ENCODE data around the gene TUBGCP6.

The TUBGCP6 gene

DNA sequence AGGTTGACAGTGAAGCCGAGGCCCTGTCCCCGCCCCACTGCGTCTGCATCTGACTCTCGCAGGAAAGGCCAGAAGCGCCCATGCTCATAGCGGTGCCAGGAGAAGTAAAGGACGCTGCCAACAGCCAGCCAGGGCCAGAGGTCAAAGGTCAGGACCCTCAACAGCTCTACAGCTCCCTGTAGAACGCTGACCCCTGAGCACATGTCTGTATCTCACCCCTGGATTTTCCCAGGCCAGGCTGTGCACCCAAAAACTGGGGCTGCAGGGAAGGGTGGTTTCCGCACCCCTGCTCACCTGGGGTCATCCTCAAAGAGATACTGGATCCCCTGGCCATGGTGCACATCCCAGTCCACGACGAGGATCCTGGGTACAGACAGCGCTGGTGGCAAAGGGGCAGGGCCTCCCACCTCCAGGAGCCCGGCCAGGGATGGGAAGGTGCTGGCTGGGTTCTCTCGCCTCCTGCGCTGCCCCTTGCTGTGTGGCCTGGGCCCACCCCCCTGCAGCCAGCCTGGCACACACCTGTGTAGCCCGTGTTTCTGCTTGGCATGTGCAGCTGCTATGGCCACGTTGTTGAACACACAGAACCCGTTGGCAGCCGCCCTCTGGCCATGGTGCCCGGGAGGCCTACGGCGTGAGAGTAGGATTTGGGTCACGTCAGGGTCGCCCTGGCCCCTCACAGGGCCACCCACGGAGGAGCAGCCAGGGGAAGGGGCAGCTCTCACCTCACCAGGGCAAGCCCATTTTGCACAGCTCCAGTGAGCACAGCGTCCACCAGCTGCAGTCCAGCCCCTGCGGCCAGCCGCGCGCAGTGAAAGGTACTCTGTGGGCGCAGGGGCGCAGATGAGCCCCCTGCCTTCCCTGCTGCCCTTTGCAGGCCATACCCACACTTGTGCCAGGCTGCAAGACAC lies 4.8 kb upstream of the TUBGCP6 start:
- no peak for DNase-seq (ENCODE audit: low read depth)
- TF ChIP-seq, protein P1, sequence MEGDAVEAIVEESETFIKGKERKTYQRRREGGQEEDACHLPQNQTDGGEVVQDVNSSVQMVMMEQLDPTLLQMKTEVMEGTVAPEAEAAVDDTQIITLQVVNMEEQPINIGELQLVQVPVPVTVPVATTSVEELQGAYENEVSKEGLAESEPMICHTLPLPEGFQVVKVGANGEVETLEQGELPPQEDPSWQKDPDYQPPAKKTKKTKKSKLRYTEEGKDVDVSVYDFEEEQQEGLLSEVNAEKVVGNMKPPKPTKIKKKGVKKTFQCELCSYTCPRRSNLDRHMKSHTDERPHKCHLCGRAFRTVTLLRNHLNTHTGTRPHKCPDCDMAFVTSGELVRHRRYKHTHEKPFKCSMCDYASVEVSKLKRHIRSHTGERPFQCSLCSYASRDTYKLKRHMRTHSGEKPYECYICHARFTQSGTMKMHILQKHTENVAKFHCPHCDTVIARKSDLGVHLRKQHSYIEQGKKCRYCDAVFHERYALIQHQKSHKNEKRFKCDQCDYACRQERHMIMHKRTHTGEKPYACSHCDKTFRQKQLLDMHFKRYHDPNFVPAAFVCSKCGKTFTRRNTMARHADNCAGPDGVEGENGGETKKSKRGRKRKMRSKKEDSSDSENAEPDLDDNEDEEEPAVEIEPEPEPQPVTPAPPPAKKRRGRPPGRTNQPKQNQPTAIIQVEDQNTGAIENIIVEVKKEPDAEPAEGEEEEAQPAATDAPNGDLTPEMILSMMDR (IDR thresholded peaks at IDR 0.05; ENCODE audit: control insufficient read depth, extremely low read depth, insufficient read depth) = no peak
- peak overlapping the region; percentile 79 for H3K4me3 ChIP-seq (ENCODE audit: low read depth, low read length)

GRCh38 chr22:50248196-50249081 lies 3.6 kb upstream of the TUBGCP6 start:
- H3K4me3 ChIP-seq (ENCODE audit: low read depth, low read length) = peak overlapping the region; percentile 18; the same call in 1 of the 2 replicates
- DNase-seq (ENCODE audit: low read depth) = no peak
- TF ChIP-seq, protein P1 (IDR thresholded peaks at IDR 0.05; ENCODE audit: control insufficient read depth, extremely low read depth, insufficient read depth) = no peak

DNA sequence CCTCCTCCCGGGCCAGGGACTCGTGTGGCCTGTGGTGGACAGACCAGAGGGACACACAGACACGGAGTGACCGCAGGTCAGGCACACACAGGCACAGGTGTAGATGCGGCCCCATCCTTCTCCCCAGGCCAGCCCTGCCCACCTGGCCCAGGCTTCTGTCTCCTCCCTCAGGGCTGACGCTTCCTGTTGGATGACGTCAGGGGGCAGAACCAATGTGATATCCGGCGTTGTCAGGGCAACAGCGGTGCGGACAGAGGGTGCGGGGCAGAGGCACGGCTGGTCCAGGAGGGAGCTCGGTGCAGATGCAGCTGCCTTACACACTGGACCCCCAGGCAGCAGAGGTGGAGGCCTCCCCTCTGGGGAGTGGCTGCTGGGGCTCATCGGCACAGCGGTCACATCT lies 2.9 kb upstream of the TUBGCP6 start:
- peak; percentile 66 for DNase-seq (ENCODE audit: low read depth)
- H3K4me3 ChIP-seq (ENCODE audit: low read depth, low read length) = peak overlapping the region; percentile 18; the same call in 1 of the 2 replicates
- TF ChIP-seq, protein P1 (IDR thresholded peaks at IDR 0.05; ENCODE audit: control insufficient read depth, extremely low read depth, insufficient read depth) = no peak

DNA sequence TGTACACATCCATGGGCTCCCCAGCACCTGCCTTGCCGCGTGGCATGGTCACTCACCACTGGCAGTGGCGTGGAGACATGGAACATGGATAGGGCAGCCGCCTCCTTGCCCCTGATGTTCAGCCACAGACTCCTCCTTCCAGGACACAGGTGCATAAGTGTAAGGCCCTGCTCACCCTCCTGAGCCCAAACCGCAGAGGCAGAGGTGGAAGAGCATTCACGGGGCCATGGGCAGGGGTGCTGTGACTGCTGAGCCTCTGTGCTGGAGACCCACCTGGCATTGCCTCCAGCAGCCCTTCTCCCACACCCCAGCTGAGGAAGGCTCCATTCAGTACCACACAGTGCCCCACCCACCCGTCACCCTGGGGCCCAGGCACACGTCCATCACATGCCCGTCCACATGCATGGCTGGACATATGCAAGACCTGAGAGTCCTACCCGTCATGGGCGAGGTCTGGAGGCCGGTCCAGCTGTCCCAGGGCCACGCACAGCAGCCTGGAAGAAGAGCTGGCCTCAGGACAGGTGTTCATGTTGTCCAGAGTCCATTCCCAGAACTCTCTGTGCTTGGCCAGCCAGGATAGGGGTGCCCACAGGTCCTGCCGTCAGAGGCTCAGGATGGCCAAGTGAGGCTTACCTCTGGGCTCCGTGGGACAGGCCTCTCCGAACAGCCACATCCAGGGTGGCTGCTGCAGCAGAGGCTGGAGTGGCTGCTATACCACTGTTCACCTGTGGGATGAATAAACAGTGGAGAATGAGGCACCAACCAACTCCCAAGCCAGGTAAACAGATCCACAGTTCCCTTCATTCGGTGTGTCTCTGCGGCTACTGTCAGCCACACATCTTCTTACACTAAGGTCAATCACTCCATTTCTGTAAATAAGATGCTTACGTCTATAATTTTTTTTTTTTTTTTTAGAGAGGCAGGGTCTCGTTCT lies 1.7 kb upstream of the TUBGCP6 start:
- TF ChIP-seq, protein P1 (IDR thresholded peaks at IDR 0.05; ENCODE audit: control insufficient read depth, extremely low read depth, insufficient read depth) = no peak
- H3K4me3 ChIP-seq (ENCODE audit: low read depth, low read length) = peak overlapping the region; percentile 69
- DNase-seq (ENCODE audit: low read depth) = no peak

DNA sequence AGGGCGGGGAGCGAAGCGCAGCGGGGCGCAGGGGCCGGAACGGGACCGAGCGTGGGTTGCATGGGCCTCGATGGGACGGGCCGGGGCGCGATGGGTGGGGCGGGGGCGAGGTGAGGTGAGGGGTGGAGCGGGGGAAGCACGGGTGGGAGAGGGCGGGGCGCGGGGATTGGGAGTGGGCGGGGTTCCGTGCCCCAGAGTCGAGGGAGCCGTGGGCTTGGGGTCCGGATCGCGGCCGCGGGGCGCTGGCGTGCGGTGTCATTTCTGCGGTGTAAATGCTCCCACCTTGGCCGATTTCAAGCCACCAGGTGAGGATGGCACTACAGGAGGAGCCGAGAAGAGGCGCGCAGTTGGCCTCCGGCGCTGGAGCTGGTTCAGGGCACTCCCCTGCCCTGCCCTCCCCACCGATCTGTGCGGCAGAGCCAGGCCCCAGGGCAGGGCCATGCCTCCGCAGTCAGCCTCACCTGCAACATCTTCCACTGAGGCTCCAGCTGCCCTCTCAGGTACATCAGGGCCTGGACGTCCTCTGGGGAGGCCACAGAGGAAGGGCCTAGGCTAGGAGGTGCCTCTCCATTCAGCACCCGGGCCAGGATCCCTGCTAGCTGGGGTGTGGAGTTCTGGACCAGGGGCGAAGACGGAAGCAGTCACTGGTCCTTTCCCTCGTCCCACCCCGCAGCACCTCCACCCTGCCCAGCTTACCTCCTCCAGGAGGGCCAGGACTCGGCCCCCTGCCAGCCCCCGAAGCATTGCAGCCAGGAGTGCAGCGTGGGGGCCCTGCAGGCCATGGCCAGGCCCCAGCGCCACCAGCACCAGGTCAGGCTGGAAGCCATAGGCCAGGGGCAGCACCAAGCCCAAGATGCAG lies 620 bp upstream of the TUBGCP6 start:
- DNase-seq (ENCODE audit: low read depth) = no peak
- peak overlapping the region; percentile 69 for H3K4me3 ChIP-seq (ENCODE audit: low read depth, low read length)
- TF ChIP-seq, protein P1 (IDR thresholded peaks at IDR 0.05; ENCODE audit: control insufficient read depth, extremely low read depth, insufficient read depth) = no peak
